ENCODE data around the gene ATP6V1B1.

DNA sequence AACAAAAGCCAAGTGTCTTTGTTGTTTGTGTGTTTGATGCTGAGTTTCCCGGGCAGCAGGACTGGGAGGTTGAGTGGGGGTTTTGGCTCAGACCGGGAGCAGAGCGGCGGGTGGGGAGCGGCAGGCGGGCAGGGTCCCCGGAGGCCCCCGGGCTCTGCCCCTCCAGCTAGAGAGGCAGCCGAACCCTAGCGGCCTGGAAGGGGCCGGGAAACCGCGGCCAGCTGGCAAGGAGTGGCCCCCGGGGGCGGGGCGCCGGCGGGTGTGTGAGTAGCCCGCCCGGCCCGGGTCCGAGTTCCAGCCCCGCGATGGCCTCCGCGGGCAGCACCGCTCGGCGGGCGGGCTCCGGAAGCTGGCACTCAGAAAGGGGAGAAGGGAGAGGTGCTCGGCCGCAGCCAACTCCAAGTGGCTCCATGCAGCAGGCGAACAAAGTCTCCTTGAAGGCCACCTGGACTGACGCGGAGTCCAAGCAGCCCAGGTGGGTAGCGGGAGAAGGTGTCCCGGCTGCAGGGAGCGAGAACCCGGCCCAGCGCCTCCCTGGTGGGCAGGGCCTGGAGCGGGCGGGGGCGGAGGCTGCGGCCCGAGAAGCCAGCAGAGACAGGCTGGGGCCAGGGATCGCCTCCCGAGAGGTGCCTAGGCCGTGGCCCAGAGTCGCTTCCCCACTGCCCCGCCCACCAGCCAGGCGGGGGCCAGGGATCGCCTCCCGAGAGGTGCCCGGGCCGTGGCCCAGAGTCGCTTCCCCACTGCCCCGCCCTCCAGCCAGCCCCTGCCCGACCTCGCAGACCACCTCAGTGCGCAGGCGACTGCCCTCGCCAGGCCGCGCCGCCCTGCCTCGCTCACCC, 42.9 kb downstream of the ATP6V1B1 start, which contains the start of gene ANKRD53:
- TF ChIP-seq, protein P1, sequence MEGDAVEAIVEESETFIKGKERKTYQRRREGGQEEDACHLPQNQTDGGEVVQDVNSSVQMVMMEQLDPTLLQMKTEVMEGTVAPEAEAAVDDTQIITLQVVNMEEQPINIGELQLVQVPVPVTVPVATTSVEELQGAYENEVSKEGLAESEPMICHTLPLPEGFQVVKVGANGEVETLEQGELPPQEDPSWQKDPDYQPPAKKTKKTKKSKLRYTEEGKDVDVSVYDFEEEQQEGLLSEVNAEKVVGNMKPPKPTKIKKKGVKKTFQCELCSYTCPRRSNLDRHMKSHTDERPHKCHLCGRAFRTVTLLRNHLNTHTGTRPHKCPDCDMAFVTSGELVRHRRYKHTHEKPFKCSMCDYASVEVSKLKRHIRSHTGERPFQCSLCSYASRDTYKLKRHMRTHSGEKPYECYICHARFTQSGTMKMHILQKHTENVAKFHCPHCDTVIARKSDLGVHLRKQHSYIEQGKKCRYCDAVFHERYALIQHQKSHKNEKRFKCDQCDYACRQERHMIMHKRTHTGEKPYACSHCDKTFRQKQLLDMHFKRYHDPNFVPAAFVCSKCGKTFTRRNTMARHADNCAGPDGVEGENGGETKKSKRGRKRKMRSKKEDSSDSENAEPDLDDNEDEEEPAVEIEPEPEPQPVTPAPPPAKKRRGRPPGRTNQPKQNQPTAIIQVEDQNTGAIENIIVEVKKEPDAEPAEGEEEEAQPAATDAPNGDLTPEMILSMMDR (IDR thresholded peaks at IDR 0.05), result no peak
- no peak for TF ChIP-seq POLR2A (IDR thresholded peaks at IDR 0.05)
